ENCODE measurements around the gene KDM2B. TPM values are rescaled to one million over a fixed set of nuclear protein-coding genes. Genes with fewer than 3 reads are reported as not detected.

The KDM2B gene
- total RNA-seq, 1 experiment from 2014 or later, result 45.1 TPM

DNA sequence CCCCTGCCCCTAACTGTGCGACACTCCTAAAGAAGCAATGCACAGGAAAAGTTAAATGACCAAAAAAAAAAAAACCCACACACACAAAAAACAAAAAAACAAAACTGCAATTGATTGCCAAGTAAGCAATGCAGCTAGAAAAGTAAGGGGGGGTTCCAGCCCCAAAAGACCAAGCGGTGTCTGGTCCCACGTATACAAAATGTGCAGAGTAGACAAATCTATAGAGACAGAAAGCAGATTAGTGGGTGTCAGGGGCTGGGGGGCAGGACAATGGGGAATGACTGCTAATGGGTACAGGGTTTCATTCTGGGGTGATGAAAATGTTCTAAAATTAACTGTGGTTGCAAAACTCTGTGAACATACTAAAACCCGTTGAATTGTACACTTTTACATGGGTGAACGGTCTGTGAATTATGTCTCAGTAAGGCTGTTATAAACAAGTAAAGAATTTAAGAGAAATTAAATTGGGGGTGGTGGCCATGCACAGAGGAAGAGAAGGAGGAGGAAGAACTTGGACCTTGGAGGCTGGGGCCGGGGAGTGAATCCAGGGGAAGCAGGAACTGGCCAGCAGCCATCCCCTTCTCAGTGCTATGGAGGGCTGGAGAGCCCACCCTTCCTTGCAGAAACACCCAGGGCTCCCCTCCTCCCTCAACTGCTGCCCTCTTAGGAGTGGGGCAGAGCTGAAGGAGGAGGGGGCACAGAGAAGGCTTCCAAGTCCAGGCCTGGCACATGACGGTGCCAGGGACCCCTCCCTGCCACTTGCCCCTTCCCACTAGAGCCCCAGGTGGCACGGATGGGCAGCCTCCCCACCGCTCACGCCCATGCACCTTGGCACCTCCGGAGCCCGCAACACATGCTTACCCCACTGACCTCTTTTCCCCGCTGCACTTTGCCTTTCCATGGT is 45.4 kb downstream of the KDM2B start:
- intact Hi-C loops (cut with micrococcal nuclease; ENCODE audit: unreplicated experiment), result no loop called here
- Histone ChIP-seq H3K79me2 (ENCODE audit: low read depth) (no peaks in the 10 kb centered on the region), H3K4me1 (replicated peaks; ENCODE audit: insufficient read depth) (peaks cover 10% of the 10 kb centered on the region), H4K20me1 (ENCODE audit: insufficient read depth) (no peaks in the 10 kb centered on the region), H3K9me3 (ENCODE audit: insufficient read depth, low read depth) (no peaks in the 10 kb centered on the region), H3K27ac (no peak overlapping the region), H3K27me3 (ENCODE audit: insufficient read depth, low read depth) (no peaks in the 10 kb centered on the region), H3K9me2 (ENCODE audit: insufficient read depth) (no peaks in the 10 kb centered on the region), H3F3A (ENCODE audit: insufficient read depth, low read depth) (0 out of 2 replicates have a peak, but pooled peaks cover 8% of the 10 kb centered on the region), H3K36me3 (ENCODE audit: low read depth) (no peaks in the 10 kb centered on the region), H3K4me3 (no peak overlapping the region), H3K4me2 (no peak overlapping the region), H2AFZ (no peak overlapping the region)
- DNase-seq, result no peak
- TF ChIP-seq, protein P1, sequence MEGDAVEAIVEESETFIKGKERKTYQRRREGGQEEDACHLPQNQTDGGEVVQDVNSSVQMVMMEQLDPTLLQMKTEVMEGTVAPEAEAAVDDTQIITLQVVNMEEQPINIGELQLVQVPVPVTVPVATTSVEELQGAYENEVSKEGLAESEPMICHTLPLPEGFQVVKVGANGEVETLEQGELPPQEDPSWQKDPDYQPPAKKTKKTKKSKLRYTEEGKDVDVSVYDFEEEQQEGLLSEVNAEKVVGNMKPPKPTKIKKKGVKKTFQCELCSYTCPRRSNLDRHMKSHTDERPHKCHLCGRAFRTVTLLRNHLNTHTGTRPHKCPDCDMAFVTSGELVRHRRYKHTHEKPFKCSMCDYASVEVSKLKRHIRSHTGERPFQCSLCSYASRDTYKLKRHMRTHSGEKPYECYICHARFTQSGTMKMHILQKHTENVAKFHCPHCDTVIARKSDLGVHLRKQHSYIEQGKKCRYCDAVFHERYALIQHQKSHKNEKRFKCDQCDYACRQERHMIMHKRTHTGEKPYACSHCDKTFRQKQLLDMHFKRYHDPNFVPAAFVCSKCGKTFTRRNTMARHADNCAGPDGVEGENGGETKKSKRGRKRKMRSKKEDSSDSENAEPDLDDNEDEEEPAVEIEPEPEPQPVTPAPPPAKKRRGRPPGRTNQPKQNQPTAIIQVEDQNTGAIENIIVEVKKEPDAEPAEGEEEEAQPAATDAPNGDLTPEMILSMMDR (conservative IDR thresholded peaks at IDR 0.05), result no peak
- no peak for TF ChIP-seq EZH2 (IDR thresholded peaks at IDR 0.05; ENCODE audit: low read depth)
- no TSS peak for BruUV-seq (replicated peaks)
- CTCF ChIA-PET, result no interaction called here
- POLR2A ChIA-PET (ENCODE audit: unreplicated experiment), result no interaction called here

DNA sequence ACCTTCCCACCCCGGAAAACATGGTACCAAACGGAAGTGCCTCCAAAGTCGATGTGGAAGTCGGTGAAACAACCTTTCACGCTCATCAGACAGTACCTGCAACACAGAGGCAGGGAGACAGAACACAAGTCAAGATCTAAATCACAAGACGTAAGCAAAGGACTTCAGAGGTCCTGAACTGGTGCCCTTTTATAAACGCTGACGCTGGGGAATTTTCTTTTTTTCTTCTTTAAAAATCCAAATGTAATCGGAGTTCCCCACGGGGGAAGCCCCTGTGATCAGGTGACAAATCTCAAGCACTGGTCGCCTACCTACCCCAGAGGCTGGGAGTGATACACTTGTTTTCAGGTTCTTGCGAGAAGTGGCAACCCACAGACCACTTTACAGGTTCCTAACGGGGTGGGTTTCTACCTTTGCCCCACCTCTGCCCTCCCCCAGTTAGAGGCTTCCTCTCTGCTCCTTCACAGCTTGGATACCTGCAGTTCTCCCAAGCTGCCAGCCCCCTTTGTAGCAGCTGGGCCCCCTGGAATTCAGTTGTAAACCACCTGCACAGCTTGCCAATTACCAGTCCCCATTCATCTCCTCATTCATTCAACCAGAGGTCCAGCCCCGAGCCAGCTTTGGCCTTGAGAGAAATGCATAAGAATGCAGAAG is 46.2 kb downstream of the KDM2B start:
- peaks cover 10% of the 10 kb centered on the region for H3K4me1 ChIP-seq (replicated peaks; ENCODE audit: insufficient read depth)
- H3K9me3 ChIP-seq (ENCODE audit: insufficient read depth, low read depth), result no peaks in the 10 kb centered on the region
- TF ChIP-seq EZH2 (IDR thresholded peaks at IDR 0.05; ENCODE audit: low read depth), result no peak
- TF ChIP-seq, protein P1 (conservative IDR thresholded peaks at IDR 0.05), result no peak
- H3K79me2 ChIP-seq (ENCODE audit: low read depth), result no peaks in the 10 kb centered on the region
- 0 out of 2 replicates have a peak, but pooled peaks cover 1% of the 10 kb centered on the region for H3F3A ChIP-seq (ENCODE audit: insufficient read depth, low read depth)
- H3K4me2 ChIP-seq, result no peak overlapping the region
- no peak for DNase-seq
- H3K27ac ChIP-seq, result no peak overlapping the region
- H3K36me3 ChIP-seq (ENCODE audit: low read depth), result no peaks in the 10 kb centered on the region
- no peaks in the 10 kb centered on the region for H3K9me2 ChIP-seq (ENCODE audit: insufficient read depth)
- H3K27me3 ChIP-seq (ENCODE audit: insufficient read depth, low read depth), result no peaks in the 10 kb centered on the region
- no peak overlapping the region for H3K4me3 ChIP-seq
- ChIA-PET CTCF (no interaction called here), POLR2A (ENCODE audit: unreplicated experiment) (no interaction called here)
- intact Hi-C loops (cut with micrococcal nuclease; ENCODE audit: unreplicated experiment), result no loop called here
- no TSS peak for BruUV-seq (replicated peaks)
- no peaks in the 10 kb centered on the region for H4K20me1 ChIP-seq (ENCODE audit: insufficient read depth)
- H2AFZ ChIP-seq, result no peak overlapping the region

DNA sequence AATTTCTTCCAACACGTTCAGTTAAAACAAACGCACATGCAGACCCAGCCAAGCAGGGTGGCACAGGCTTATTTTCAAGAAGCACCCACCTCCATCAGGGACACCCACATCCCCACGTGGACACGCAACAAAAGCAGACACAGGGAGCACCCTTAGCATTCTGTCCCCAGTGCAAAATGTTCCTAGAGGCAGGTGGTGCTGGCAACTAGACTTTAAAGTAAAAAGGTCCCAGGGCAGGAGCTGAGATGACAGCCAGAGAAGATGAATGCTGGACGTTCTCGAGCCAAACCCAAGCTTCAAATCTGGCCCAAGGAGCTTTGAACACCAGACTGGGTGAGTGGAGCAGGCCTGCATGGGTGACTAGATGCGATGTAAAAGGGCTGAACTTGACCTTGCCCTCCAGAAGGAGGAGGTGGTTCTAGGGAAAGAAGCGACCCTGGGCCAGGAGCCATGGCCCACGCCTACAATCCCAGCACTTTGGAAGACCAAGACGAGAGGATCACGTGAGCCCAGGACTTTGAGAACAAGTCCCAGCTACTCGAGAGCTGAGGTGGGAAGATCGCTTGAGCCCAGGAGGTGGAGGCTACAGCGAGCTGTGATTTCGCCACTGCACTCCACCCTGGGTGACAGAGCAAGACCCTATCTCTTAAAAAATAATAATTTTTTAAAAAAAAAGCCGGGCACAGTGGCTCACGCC is 47.3 kb downstream of the KDM2B start:
- H3K79me2 ChIP-seq (ENCODE audit: low read depth), result no peaks in the 10 kb centered on the region
- no peaks in the 10 kb centered on the region for H3K27me3 ChIP-seq (ENCODE audit: insufficient read depth, low read depth)
- no peaks in the 10 kb centered on the region for H3F3A ChIP-seq (ENCODE audit: insufficient read depth, low read depth)
- intact Hi-C loops (cut with micrococcal nuclease; ENCODE audit: unreplicated experiment), result no loop called here
- ChIA-PET CTCF (no interaction called here), POLR2A (ENCODE audit: unreplicated experiment) (no interaction called here)
- no peak overlapping the region for H3K4me2 ChIP-seq
- no peak overlapping the region for H3K27ac ChIP-seq
- no peaks in the 10 kb centered on the region for H3K9me3 ChIP-seq (ENCODE audit: insufficient read depth, low read depth)
- no peaks in the 10 kb centered on the region for H3K36me3 ChIP-seq (ENCODE audit: low read depth)
- H3K4me1 ChIP-seq (replicated peaks; ENCODE audit: insufficient read depth), result peaks cover 5% of the 10 kb centered on the region
- no TSS peak for BruUV-seq (replicated peaks)
- DNase-seq, result no peak
- no peak overlapping the region for H3K4me3 ChIP-seq
- no peaks in the 10 kb centered on the region for H3K9me2 ChIP-seq (ENCODE audit: insufficient read depth)
- no peak for TF ChIP-seq EZH2 (IDR thresholded peaks at IDR 0.05; ENCODE audit: low read depth)
- TF ChIP-seq, protein P1 (conservative IDR thresholded peaks at IDR 0.05), result no peak
- H4K20me1 ChIP-seq (ENCODE audit: insufficient read depth), result no peaks in the 10 kb centered on the region
- H2AFZ ChIP-seq, result no peak overlapping the region
